NB4 (cell line): ENCODE data around the gene HJURP.

Experiments used
- MYC ChIP-seq: IDR thresholded peaks from 2 replicates; pipeline ENCODE4 v1.6.1; 2011; ENCODE audit warnings: low read depth, low read length
- POLR2A ChIP-seq: IDR thresholded peaks from 2 replicates; pipeline ENCODE4 v1.6.1; 2011; ENCODE audit warnings: mild to moderate bottlenecking; ENCODE audit not compliant: insufficient read length; ENCODE audit errors: extremely low read depth
- TF ChIP-seq, protein P1 (sequence below): IDR thresholded peaks from one replicate; pipeline ENCODE4 v1.5.1; 2012; ENCODE audit warnings: low read depth, low read length
- TF ChIP-seq, protein P2 (sequence below): IDR thresholded peaks from 2 replicates; pipeline ENCODE4 v1.6.1; 2011; ENCODE audit warnings: low read depth, low read length

DNA sequence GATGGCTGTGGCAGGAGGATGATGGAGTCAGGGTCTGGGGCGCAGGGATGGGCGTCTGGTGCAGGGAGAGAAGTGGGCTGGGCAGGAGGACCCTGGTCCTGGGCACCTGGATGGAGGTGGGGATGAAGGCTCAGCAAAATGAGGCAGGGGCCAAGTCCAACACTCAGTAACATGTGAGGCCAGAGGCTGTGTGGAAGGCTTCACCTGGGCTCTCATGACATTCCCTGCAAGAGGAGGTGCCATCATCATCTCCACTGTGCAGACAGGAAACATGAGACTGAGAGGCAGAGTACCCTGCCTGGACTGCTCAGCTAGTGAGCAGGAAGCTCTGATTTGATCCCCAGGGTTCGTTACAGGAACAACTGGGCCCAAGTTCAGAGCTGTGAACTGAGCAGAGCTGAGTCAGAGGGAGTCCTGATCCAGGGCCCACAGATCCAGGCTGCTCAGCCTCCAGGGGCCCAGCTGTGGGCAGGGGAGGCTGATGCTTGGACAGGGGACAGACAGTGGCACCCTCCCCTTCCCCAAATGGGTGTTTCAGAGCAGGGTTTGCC, 36.9 kb downstream of the HJURP start:
- TF ChIP-seq MYC (no peak), POLR2A (no peak)
- TF ChIP-seq, protein P1, sequence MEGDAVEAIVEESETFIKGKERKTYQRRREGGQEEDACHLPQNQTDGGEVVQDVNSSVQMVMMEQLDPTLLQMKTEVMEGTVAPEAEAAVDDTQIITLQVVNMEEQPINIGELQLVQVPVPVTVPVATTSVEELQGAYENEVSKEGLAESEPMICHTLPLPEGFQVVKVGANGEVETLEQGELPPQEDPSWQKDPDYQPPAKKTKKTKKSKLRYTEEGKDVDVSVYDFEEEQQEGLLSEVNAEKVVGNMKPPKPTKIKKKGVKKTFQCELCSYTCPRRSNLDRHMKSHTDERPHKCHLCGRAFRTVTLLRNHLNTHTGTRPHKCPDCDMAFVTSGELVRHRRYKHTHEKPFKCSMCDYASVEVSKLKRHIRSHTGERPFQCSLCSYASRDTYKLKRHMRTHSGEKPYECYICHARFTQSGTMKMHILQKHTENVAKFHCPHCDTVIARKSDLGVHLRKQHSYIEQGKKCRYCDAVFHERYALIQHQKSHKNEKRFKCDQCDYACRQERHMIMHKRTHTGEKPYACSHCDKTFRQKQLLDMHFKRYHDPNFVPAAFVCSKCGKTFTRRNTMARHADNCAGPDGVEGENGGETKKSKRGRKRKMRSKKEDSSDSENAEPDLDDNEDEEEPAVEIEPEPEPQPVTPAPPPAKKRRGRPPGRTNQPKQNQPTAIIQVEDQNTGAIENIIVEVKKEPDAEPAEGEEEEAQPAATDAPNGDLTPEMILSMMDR, result no peak
- TF ChIP-seq, protein P2, sequence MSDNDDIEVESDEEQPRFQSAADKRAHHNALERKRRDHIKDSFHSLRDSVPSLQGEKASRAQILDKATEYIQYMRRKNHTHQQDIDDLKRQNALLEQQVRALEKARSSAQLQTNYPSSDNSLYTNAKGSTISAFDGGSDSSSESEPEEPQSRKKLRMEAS, result no peak
